K562 (cell line): ENCODE data around the gene SUSD5. TPM values are rescaled to one million over a fixed set of nuclear protein-coding genes. Genes with fewer than 3 reads are reported as not detected.

ENCODE experiments used
- ATAC-seq: fragments of 200-7000 bp; cut with Tn5 transposase; 3 replicates; pipeline ENCODE4 v1.9.1; 2020; ENCODE audit warnings: moderate library complexity
- BruUV-seq: library from RNA; stranded (reverse); fragments of 400-500 nt; replicated peaks from 2 replicates; lab custom pipeline; 2021; lab: Mats Ljungman, UMichigan
- CTCF ChIA-PET: fragments of 300-600 bp; formaldehyde crosslinking; extraction: SDS; loops from one replicate; lab custom pipeline; 2021; ENCODE audit warnings: low intra/inter-chr PET ratio; lab: Yijun Ruan, JAX
- POLR2A ChIA-PET: fragments of 300-600, 350-650 bp; sonication (Branson Sonifier 250); formaldehyde crosslinking; extraction: SDS; loops from one replicate; lab custom pipeline; 2021; ENCODE audit warnings: antibody characterized with exemption, inconsistent platforms; lab: Yijun Ruan, JAX
- DNase-seq, 4 experiments: peaks; one replicate each; pipeline versions ENCODE4 v3.0.0 to v3.0.0-alpha.2; 2011 to 2018; ENCODE audit warnings: low spot score in 3 of 4, mixed read lengths in 3 of 4; ENCODE audit errors: extremely low read depth in 1 of 4
- FAIRE-seq: peaks from 2 replicates; lab custom pipeline; 2011; peaks lifted over from hg19 to GRCh38; lab: Jason Lieb, UNC
- H2AFZ ChIP-seq: 2 replicates; pipeline ENCODE4 v1.6.0; 2011; ENCODE audit warnings: low read depth, low read length, control low read depth, inconsistent platforms
- H3K27ac ChIP-seq: fragments of 200-600 bp; 3 replicates; pipeline ENCODE4 v1.8.0; 2011; ENCODE audit warnings: low read depth, mild to moderate bottlenecking, control low read depth, inconsistent platforms, low read length, moderate library complexity, mixed read lengths; ENCODE audit errors: extremely low read depth
- H3K27me3 ChIP-seq, 2 experiments: fragments of 300-600 bp in 1 of 2; 2 replicates in 1 of 2; 3 replicates in 1 of 2; pipeline versions ENCODE4 v1.6.0 to v1.8.0; 2011; ENCODE audit warnings: inconsistent platforms in 2 of 2, low read length in 2 of 2, mild to moderate bottlenecking in 1 of 2, mixed read lengths in 1 of 2, moderate library complexity in 1 of 2; ENCODE audit not compliant: control insufficient read depth in 2 of 2, insufficient read depth in 2 of 2
- H3K36me3 ChIP-seq: fragments of 300-600 bp; 3 replicates; pipeline ENCODE4 v1.8.0; 2011; ENCODE audit warnings: mild to moderate bottlenecking, low read length, inconsistent platforms; ENCODE audit not compliant: control insufficient read depth, insufficient read depth
- H3K4me1 ChIP-seq, 2 experiments: fragments of 200-600 bp in 1 of 2; replicated peaks in 1 of 2; 2 replicates in 1 of 2; 3 replicates in 1 of 2; pipeline versions ENCODE4 v1.5.1 to v1.8.0; 2011; ENCODE audit warnings: inconsistent platforms in 2 of 2, low read length in 2 of 2, mild to moderate bottlenecking in 1 of 2, mixed read lengths in 1 of 2, moderate library complexity in 1 of 2; ENCODE audit not compliant: control insufficient read depth in 2 of 2, insufficient read depth in 2 of 2
- H3K4me2 ChIP-seq: 2 replicates; pipeline ENCODE4 v1.6.1; 2011; ENCODE audit warnings: low read length, control low read depth, inconsistent platforms, mixed read lengths; ENCODE audit not compliant: insufficient read depth
- H3K4me3 ChIP-seq: fragments of 200-600 bp; sonication (generic), shearing (Covaris generic); 2 replicates; pipeline ENCODE4 v1.5.1; 2016; ENCODE audit warnings: control low read depth, inconsistent platforms
- H3K79me2 ChIP-seq: fragments of 200-600 bp; 3 replicates; pipeline ENCODE4 v1.8.0; 2011; ENCODE audit warnings: low read length, inconsistent platforms; ENCODE audit not compliant: control insufficient read depth, insufficient read depth
- H3K9ac ChIP-seq, 2 experiments: 2 replicates each; pipeline versions ENCODE4 v1.6.0 to v1.6.1; 2011; ENCODE audit warnings: low read depth in 2 of 2, low read length in 2 of 2, control low read depth in 1 of 2, inconsistent platforms in 1 of 2, mild to moderate bottlenecking in 1 of 2, mixed read lengths in 1 of 2; ENCODE audit not compliant: insufficient read depth in 1 of 2
- H3K9me1 ChIP-seq: one replicate; pipeline ENCODE4 v1.6.0; 2011; ENCODE audit warnings: inconsistent platforms, mild to moderate bottlenecking, low read length, moderate library complexity; ENCODE audit not compliant: control insufficient read depth, insufficient read depth
- H3K9me3 ChIP-seq: replicated peaks from 2 replicates; pipeline ENCODE4 v1.5.1; 2011; ENCODE audit warnings: low read depth, low read length, inconsistent platforms; ENCODE audit not compliant: control insufficient read depth, insufficient read depth
- H4K20me1 ChIP-seq: replicated peaks from 2 replicates; pipeline ENCODE4 v1.6.1; 2011; ENCODE audit warnings: low read length, inconsistent platforms, mixed read lengths; ENCODE audit not compliant: control insufficient read depth, insufficient read depth
- C11orf30 ChIP-seq: fragments of 450-650 bp; IDR thresholded peaks from 2 replicates; pipeline ENCODE4 v1.6.1; 2016; ENCODE audit warnings: low read depth, mild to moderate bottlenecking
- CREM ChIP-seq: IDR thresholded peaks from 2 replicates; pipeline ENCODE4 v1.6.1; 2014; ENCODE audit warnings: antibody characterized with exemption, low read depth
- MCM3 ChIP-seq: fragments of 450-650 bp; IDR thresholded peaks from 2 replicates; pipeline ENCODE4 v1.6.1; 2016
- PBX2 ChIP-seq, 2 experiments: IDR thresholded peaks in 1 of 2; conservative IDR thresholded peaks in 1 of 2; 2 replicates each; pipeline ENCODE4 v1.6.1; 2016; ENCODE audit warnings: low read depth in 2 of 2, mild to moderate bottlenecking in 1 of 2, missing compliant biosample characterization in 1 of 2, missing genetic modification characterization in 1 of 2, moderate library complexity in 1 of 2
- SIN3B ChIP-seq: fragments of 450-650 bp; IDR thresholded peaks from 2 replicates; pipeline ENCODE4 v1.6.1; 2017; ENCODE audit warnings: low read depth, mild to moderate bottlenecking, moderate library complexity
- TFE3 ChIP-seq: fragments of 450-650 bp; formaldehyde crosslinking; IDR thresholded peaks from 2 replicates; pipeline ENCODE4 v1.4.0; 2020; ENCODE audit warnings: mild to moderate bottlenecking, mixed read lengths
- ZBTB2 ChIP-seq: fragments of 450-650 bp; IDR thresholded peaks from 2 replicates; pipeline ENCODE4 v1.6.1; 2016; ENCODE audit warnings: antibody characterized with exemption
- ZNF23 ChIP-seq: fragments of 250-450 bp; sonication (Bioruptor Pico); IDR thresholded peaks from 2 replicates; pipeline ENCODE4 v1.4.0; 2020; ENCODE audit warnings: mild to moderate bottlenecking
- ZNF764 ChIP-seq: fragments of 250-450 bp; sonication (Bioruptor Pico); IDR thresholded peaks from 2 replicates; pipeline ENCODE4 v1.4.0; 2020; ENCODE audit warnings: low read depth, mild to moderate bottlenecking, moderate library complexity
- WGBS: fragments of 100-300 bp; shearing (Covaris generic); methylation state at CpG from one replicate; pipeline ENCODE4 v1.1.6; 2016; ENCODE audit warnings: low coverage, mixed read lengths; ENCODE audit not compliant: insufficient coverage; ENCODE audit errors: missing lambda C conversion rate; 5-methylcytosine and 5-hydroxymethylcytosine counted together
- in situ Hi-C: fragments of 300-500 bp; cut with MboI; formaldehyde crosslinking; loops from 4 replicates; pipeline ENCODE4 v1.15.0; 2018; ENCODE audit warnings: inconsistent platforms, mixed read lengths
- intact Hi-C: fragments of 100-400 bp; cut with micrococcal nuclease; formaldehyde crosslinking; loops from 2 replicates; pipeline ENCODE4 v1.14.2; 2022
- polyA plus RNA-seq, 8 experiments: library from polyadenylated mRNA; depleted of rRNA in 4 of 8; stranded (reverse) in 5 of 8; unstranded in 3 of 8; fragments of >200 nt; fragmentation: Nextera tagmentation in 2 of 8; fragmentation: Illumina TruSeq in 1 of 8; extraction: Ambion mirVana in 2 of 8; extraction: Trizol in 1 of 8; gene quantifications; 2 replicates each; pipeline versions ENCODE4 v1.2.1 to v1.2.3, GENCODE V29; 2011 to 2014; ENCODE audit warnings: inconsistent platforms in 1 of 8, missing spikeins in 1 of 8
- total RNA-seq, 7 experiments: library from RNA; depleted of rRNA in 6 of 7; stranded (reverse); fragments of >200 nt in 6 of 7; fragmentation: Illumina TruSeq in 2 of 7; extraction: Trizol in 2 of 7; gene quantifications; 2 replicates each; pipeline versions ENCODE4 v1.2.1 to v1.2.3, GENCODE V29; 2011 to 2021; ENCODE audit warnings: low replicate concordance in 1 of 7

Gene SUSD5
- total and polyA plus RNA-seq, 9 of the 15 experiments (the other 6 are each of a cell fraction or from before 2014, with no cell fraction given), result not detected

GRCh38 chr3:33105341-33105948 is 113.2 kb downstream of the SUSD5 start:
- 32% methylated on average over 3 of the region's 3 CpGs for WGBS
- H4K20me1 ChIP-seq, result no peaks in the 10 kb centered on the region
- ATAC-seq (no peak), DNase-seq (no peak), FAIRE-seq (no peak)
- no peaks in the 10 kb centered on the region for H3K9me1 ChIP-seq
- intact Hi-C loops, result no loop called here
- no TSS peak for BruUV-seq
- no peaks in the 10 kb centered on the region for H3K36me3 ChIP-seq
- H3K79me2 ChIP-seq, result no peaks in the 10 kb centered on the region
- no peak overlapping the region for H3K27ac ChIP-seq
- H3K9ac ChIP-seq, result peak overlapping the region in 1 of 2 experiments; percentile 49; a peak in 1 of 4 replicates
- H3K4me1 ChIP-seq, result peaks cover 0 to 1% of the 10 kb centered on the region in 2 experiments; a peak in 2 of 5 replicates
- POLR2A ChIA-PET, result interaction anchor here (0.6 to 1.4 kb wide), 5 partner anchors 9 to 611 kb away, joined by 3 to 6 read pairs (median 3); partner anchors contain the start of gene CRTAP
- CTCF ChIA-PET, result no interaction called here
- no peaks in the 10 kb centered on the region for H3K27me3 ChIP-seq
- no peak overlapping the region for H3K4me2 ChIP-seq
- TF ChIP-seq TFE3 (no peak), ZNF764 (CRISPR knock-in tag) (no peak), SIN3B (no peak), C11orf30 (no peak), ZNF23 (no peak), MCM3 (no peak), ZBTB2 (no peak), PBX2 (CRISPR knock-in tag; IDR thresholded peaks at IDR 0.05; ENCODE audit: low read depth) (no peak), PBX2 (tag; conservative IDR thresholded peaks at IDR 0.05; ENCODE audit: low read depth) (no peak), CREM (no peak)
- TF ChIP-seq, all 486 proteins: peak for 0
- in situ Hi-C loops, result no loop called here
- Histone ChIP-seq H3K9me3 (no peaks in the 10 kb centered on the region), H3K4me3 (no peak overlapping the region), H2AFZ (0 out of 2 replicates have a peak overlapping the region, but pooled peaks have one; percentile 20)
